ENCODE data around the gene TRMT1.

The TRMT1 gene

GRCh38 chr19:13134626-13135025 is 18.1 kb upstream of the TRMT1 start:
- Histone ChIP-seq H3K4me1 (ENCODE audit: control insufficient read depth, insufficient read depth, low read length, unreplicated experiment) (peaks cover 27% of the 10 kb centered on the region), H3K36me3 (ENCODE audit: insufficient read depth, low read length) (no peaks in the 10 kb centered on the region), H3K79me2 (ENCODE audit: control insufficient read depth, insufficient read depth, low read length, unreplicated experiment) (peaks cover 38% of the 10 kb centered on the region), H3K27me3 (ENCODE audit: insufficient read depth, low read length) (no peaks in the 10 kb centered on the region), H3K4me3 (ENCODE audit: low read depth, low read length) (no peak overlapping the region), H3K27ac (ENCODE audit: low read depth, low read length) (no peak overlapping the region), H2AFZ (ENCODE audit: low read length, unreplicated experiment) (no peak overlapping the region)

- Histone ChIP-seq H2AFZ (ENCODE audit: low read length, unreplicated experiment) (no peak overlapping the region), H3K27me3 (ENCODE audit: insufficient read depth, low read length) (no peaks in the 10 kb centered on the region), H3K27ac (ENCODE audit: low read depth, low read length) (peak overlapping the region; percentile 57; the same call in 1 of the 2 replicates), H3K79me2 (ENCODE audit: control insufficient read depth, insufficient read depth, low read length, unreplicated experiment) (peaks cover 50% of the 10 kb centered on the region), H3K36me3 (ENCODE audit: insufficient read depth, low read length) (no peaks in the 10 kb centered on the region), H3K4me1 (ENCODE audit: control insufficient read depth, insufficient read depth, low read length, unreplicated experiment) (peaks cover 27% of the 10 kb centered on the region), H3K4me3 (ENCODE audit: low read depth, low read length) (no peak overlapping the region)
Measured at GRCh38 chr19:13133241-13133870, 16.8 kb upstream of the TRMT1 start.

GRCh38 chr19:13132471-13133180 is 16.1 kb upstream of the TRMT1 start:
- no peaks in the 10 kb centered on the region for H3K36me3 ChIP-seq (ENCODE audit: insufficient read depth, low read length)
- H2AFZ ChIP-seq (ENCODE audit: low read length, unreplicated experiment), result no peak overlapping the region
- peaks cover 27% of the 10 kb centered on the region for H3K4me1 ChIP-seq (ENCODE audit: control insufficient read depth, insufficient read depth, low read length, unreplicated experiment)
- peaks cover 57% of the 10 kb centered on the region for H3K79me2 ChIP-seq (ENCODE audit: control insufficient read depth, insufficient read depth, low read length, unreplicated experiment)
- H3K27ac ChIP-seq (ENCODE audit: low read depth, low read length), result peak overlapping the region; percentile 57
- no peak overlapping the region for H3K4me3 ChIP-seq (ENCODE audit: low read depth, low read length)
- no peaks in the 10 kb centered on the region for H3K27me3 ChIP-seq (ENCODE audit: insufficient read depth, low read length)

- no peaks in the 10 kb centered on the region for H3K27me3 ChIP-seq (ENCODE audit: insufficient read depth, low read length)
- H3K36me3 ChIP-seq (ENCODE audit: insufficient read depth, low read length), result no peaks in the 10 kb centered on the region
- no peak overlapping the region; the same call in 1 of the 2 replicates for H3K27ac ChIP-seq (ENCODE audit: low read depth, low read length)
- no peak overlapping the region for H2AFZ ChIP-seq (ENCODE audit: low read length, unreplicated experiment)
- peaks cover 27% of the 10 kb centered on the region for H3K4me1 ChIP-seq (ENCODE audit: control insufficient read depth, insufficient read depth, low read length, unreplicated experiment)
- peaks cover 65% of the 10 kb centered on the region for H3K79me2 ChIP-seq (ENCODE audit: control insufficient read depth, insufficient read depth, low read length, unreplicated experiment)
- no peak overlapping the region for H3K4me3 ChIP-seq (ENCODE audit: low read depth, low read length)
Measured at GRCh38 chr19:13130886-13131490, 14.4 kb upstream of the TRMT1 start.

GRCh38 chr19:13129384-13129783 is 12.8 kb upstream of the TRMT1 start:
- Histone ChIP-seq H3K27me3 (ENCODE audit: insufficient read depth, low read length) (no peaks in the 10 kb centered on the region), H2AFZ (ENCODE audit: low read length, unreplicated experiment) (no peak overlapping the region), H3K36me3 (ENCODE audit: insufficient read depth, low read length) (no peaks in the 10 kb centered on the region), H3K79me2 (ENCODE audit: control insufficient read depth, insufficient read depth, low read length, unreplicated experiment) (peaks cover 69% of the 10 kb centered on the region), H3K27ac (ENCODE audit: low read depth, low read length) (no peak overlapping the region), H3K4me3 (ENCODE audit: low read depth, low read length) (no peak overlapping the region), H3K4me1 (ENCODE audit: control insufficient read depth, insufficient read depth, low read length, unreplicated experiment) (peaks cover 22% of the 10 kb centered on the region)

GRCh38 chr19:13128583-13128982 is 12.0 kb upstream of the TRMT1 start:
- Histone ChIP-seq H2AFZ (ENCODE audit: low read length, unreplicated experiment) (no peak overlapping the region), H3K36me3 (ENCODE audit: insufficient read depth, low read length) (no peaks in the 10 kb centered on the region), H3K27ac (ENCODE audit: low read depth, low read length) (no peak overlapping the region), H3K79me2 (ENCODE audit: control insufficient read depth, insufficient read depth, low read length, unreplicated experiment) (peaks cover 68% of the 10 kb centered on the region), H3K27me3 (ENCODE audit: insufficient read depth, low read length) (no peaks in the 10 kb centered on the region), H3K4me1 (ENCODE audit: control insufficient read depth, insufficient read depth, low read length, unreplicated experiment) (peaks cover 17% of the 10 kb centered on the region), H3K4me3 (ENCODE audit: low read depth, low read length) (no peak overlapping the region)

GRCh38 chr19:13127811-13128575 is 11.5 kb upstream of the TRMT1 start:
- peaks cover 16% of the 10 kb centered on the region for H3K4me1 ChIP-seq (ENCODE audit: control insufficient read depth, insufficient read depth, low read length, unreplicated experiment)
- H3K36me3 ChIP-seq (ENCODE audit: insufficient read depth, low read length), result no peaks in the 10 kb centered on the region
- H3K27me3 ChIP-seq (ENCODE audit: insufficient read depth, low read length), result no peaks in the 10 kb centered on the region
- H3K4me3 ChIP-seq (ENCODE audit: low read depth, low read length), result no peak overlapping the region
- H3K79me2 ChIP-seq (ENCODE audit: control insufficient read depth, insufficient read depth, low read length, unreplicated experiment), result peaks cover 68% of the 10 kb centered on the region
- no peak overlapping the region for H3K27ac ChIP-seq (ENCODE audit: low read depth, low read length)
- no peak overlapping the region for H2AFZ ChIP-seq (ENCODE audit: low read length, unreplicated experiment)

- no peaks in the 10 kb centered on the region for H3K36me3 ChIP-seq (ENCODE audit: insufficient read depth, low read length)
- H3K27ac ChIP-seq (ENCODE audit: low read depth, low read length), result no peak overlapping the region
- no peaks in the 10 kb centered on the region for H3K27me3 ChIP-seq (ENCODE audit: insufficient read depth, low read length)
- H2AFZ ChIP-seq (ENCODE audit: low read length, unreplicated experiment), result no peak overlapping the region
- H3K79me2 ChIP-seq (ENCODE audit: control insufficient read depth, insufficient read depth, low read length, unreplicated experiment), result peaks cover 71% of the 10 kb centered on the region
- peaks cover 8% of the 10 kb centered on the region for H3K4me1 ChIP-seq (ENCODE audit: control insufficient read depth, insufficient read depth, low read length, unreplicated experiment)
- no peak overlapping the region for H3K4me3 ChIP-seq (ENCODE audit: low read depth, low read length)
Measured at GRCh38 chr19:13127051-13127450, 10.5 kb upstream of the TRMT1 start.

- H3K79me2 ChIP-seq (ENCODE audit: control insufficient read depth, insufficient read depth, low read length, unreplicated experiment), result peaks cover 85% of the 10 kb centered on the region
- H3K4me1 ChIP-seq (ENCODE audit: control insufficient read depth, insufficient read depth, low read length, unreplicated experiment), result peaks cover 30% of the 10 kb centered on the region
- no peaks in the 10 kb centered on the region for H3K27me3 ChIP-seq (ENCODE audit: insufficient read depth, low read length)
- H2AFZ ChIP-seq (ENCODE audit: low read length, unreplicated experiment), result no peak overlapping the region
- H3K36me3 ChIP-seq (ENCODE audit: insufficient read depth, low read length), result no peaks in the 10 kb centered on the region
- no peak overlapping the region for H3K27ac ChIP-seq (ENCODE audit: low read depth, low read length)
- H3K4me3 ChIP-seq (ENCODE audit: low read depth, low read length), result no peak overlapping the region
Measured at GRCh38 chr19:13122980-13123957, 6.7 kb upstream of the TRMT1 start.

All from ACC112 (cell line).